Activated B cell treated with CpG ODN at 0.5 μM for 24 hours (primary cell): ENCODE measurements around the gene RXRG. TPM values are rescaled to one million over a fixed set of nuclear protein-coding genes. Genes with fewer than 3 reads are reported as not detected.

ENCODE experiments used
- ATAC-seq: fragments of 200-7000 bp; cut with Tn5 transposase; one replicate; pipeline ENCODE4 v1.10.0; 2021; ENCODE audit warnings: low read depth, mild to moderate bottlenecking, moderate library complexity
- CTCF ChIA-PET: fragments of 350-600 bp; sonication (Branson Sonifier 250); formaldehyde crosslinking; loops from one replicate; lab custom pipeline; 2021; ENCODE audit warnings: antibody characterized with exemption; lab: Charles Lee
- POLR2A ChIA-PET: fragments of 350-600 bp; sonication (Branson Sonifier 250); formaldehyde crosslinking; loops from one replicate; lab custom pipeline; 2021; ENCODE audit warnings: antibody characterized with exemption; lab: Charles Lee
- DNase-seq: peaks from one replicate; pipeline ENCODE4 v3.0.0; 2022
- H3K27ac Mint-ChIP-seq: one replicate; pipeline ENCODE4 v1.8.0; 2020; ENCODE audit warnings: mixed read lengths
- H3K27me3 Mint-ChIP-seq: one replicate; pipeline ENCODE4 v1.8.0; 2021; ENCODE audit warnings: mixed read lengths
- H3K36me3 Mint-ChIP-seq: one replicate; pipeline ENCODE4 v1.8.0; 2021; ENCODE audit warnings: low read depth, mixed read lengths
- H3K4me1 Mint-ChIP-seq: one replicate; pipeline ENCODE4 v1.8.0; 2021; ENCODE audit warnings: mixed read lengths
- H3K4me3 Mint-ChIP-seq: one replicate; pipeline ENCODE4 v1.8.0; 2020; ENCODE audit warnings: mild to moderate bottlenecking, mixed read lengths
- H3K9me3 Mint-ChIP-seq: one replicate; pipeline ENCODE4 v1.8.0; 2020; ENCODE audit warnings: mixed read lengths
- CTCF ChIP-seq: fragments of 200-600 bp; IDR thresholded peaks from one replicate; pipeline ENCODE4 v1.8.0; 2022; ENCODE audit warnings: antibody characterized with exemption, mild to moderate bottlenecking
- intact Hi-C: fragments of 100-400 bp; cut with micrococcal nuclease; formaldehyde crosslinking; loops from one replicate; pipeline ENCODE4 v1.15.1; 2024
- total RNA-seq: library from RNA; stranded (reverse); gene quantifications from 2 replicates; pipeline ENCODE4 v1.2.3, GENCODE V29; 2022

The RXRG gene
- total RNA-seq, 1 donor from 2014 or later, result not detected

GRCh38 chr1:165356876-165357275 lies 88.0 kb downstream of the RXRG start:
- CTCF ChIA-PET, result interaction anchor here (1.0 kb wide), 1 partner anchor 11 kb away, joined by 3 read pairs; no protein-coding TSS in a partner anchor
- POLR2A ChIA-PET, result no interaction called here
- ATAC-seq (no peak), DNase-seq (no peak)
- intact Hi-C loops, result no loop called here
- H3K4me3 Mint-ChIP-seq, result no peak overlapping the region
- peaks cover 3% of the 10 kb centered on the region for H3K4me1 Mint-ChIP-seq
- no peaks in the 10 kb centered on the region for H3K36me3 Mint-ChIP-seq
- no peak for TF ChIP-seq CTCF
- H3K9me3 Mint-ChIP-seq, result no peaks in the 10 kb centered on the region
- H3K27me3 Mint-ChIP-seq, result peaks cover 70% of the 10 kb centered on the region
- H3K27ac Mint-ChIP-seq, result no peak overlapping the region

GRCh38 chr1:165355977-165356811 lies 88.7 kb downstream of the RXRG start, which contains the start of gene LMX1A:
LMX1A (minus strand) TSS chr1:165356715; CDS start chr1:165355559, 1,156 bp downstream.
- intact Hi-C loops, result no loop called here
- Mint-ChIP-seq H3K9me3 (no peaks in the 10 kb centered on the region), H3K27me3 (peaks cover 70% of the 10 kb centered on the region), H3K4me1 (peaks cover 3% of the 10 kb centered on the region), H3K36me3 (no peaks in the 10 kb centered on the region), H3K27ac (no peak within 1 kb of the TSS), H3K4me3 (no peak within 1 kb of the TSS)
- POLR2A ChIA-PET, result no interaction called here
- no peak for DNase-seq
- TF ChIP-seq CTCF, result no peak
- no peak for ATAC-seq
- CTCF ChIA-PET, result interaction anchor here (1.0 kb wide), 1 partner anchor 11 kb away, joined by 3 read pairs; no protein-coding TSS in a partner anchor

- peaks cover 68% of the 10 kb centered on the region for H3K27me3 Mint-ChIP-seq
- TF ChIP-seq CTCF, result no peak
- DNase-seq (no peak), ATAC-seq (no peak)
- intact Hi-C loops, result no loop called here
- no peaks in the 10 kb centered on the region for H3K9me3 Mint-ChIP-seq
- no peak overlapping the region for H3K27ac Mint-ChIP-seq
- ChIA-PET CTCF (interaction anchor here (1.4 kb wide), 1 partner anchor 11 kb away, joined by 4 read pairs; no protein-coding TSS in a partner anchor), POLR2A (no interaction called here)
- H3K36me3 Mint-ChIP-seq, result no peaks in the 10 kb centered on the region
- H3K4me3 Mint-ChIP-seq, result no peak overlapping the region
- H3K4me1 Mint-ChIP-seq, result peaks cover 3% of the 10 kb centered on the region
Observed at GRCh38 chr1:165355139-165355976, 89.6 kb downstream of the RXRG start.

- H3K27ac Mint-ChIP-seq, result no peak overlapping the region
- DNase-seq, result no peak
- ChIA-PET CTCF (interaction anchor here (1.4 kb wide), 1 partner anchor 12 kb away, joined by 4 read pairs; no protein-coding TSS in a partner anchor), POLR2A (no interaction called here)
- ATAC-seq, result no peak
- TF ChIP-seq CTCF, result no peak
- H3K27me3 Mint-ChIP-seq, result peaks cover 69% of the 10 kb centered on the region
- intact Hi-C loops, result no loop called here
- no peaks in the 10 kb centered on the region for H3K36me3 Mint-ChIP-seq
- H3K4me1 Mint-ChIP-seq, result peaks cover 3% of the 10 kb centered on the region
- H3K9me3 Mint-ChIP-seq, result no peaks in the 10 kb centered on the region
- H3K4me3 Mint-ChIP-seq, result no peak overlapping the region
Observed at GRCh38 chr1:165354739-165355138, 90.2 kb downstream of the RXRG start.
